Neural crest cell (in vitro differentiated cells): ENCODE measurements around the gene MYH9. TPM values are rescaled to one million over a fixed set of nuclear protein-coding genes. Genes with fewer than 3 reads are reported as not detected.
"Not testable (repeated sequence)": the region's sequence is repeated elsewhere in the genome, so short reads cannot be mapped to it uniquely, and the experiment has no call there.

Experiments used
- DNase-seq: peaks from one replicate; pipeline ENCODE4 v3.0.0; 2021; ENCODE audit warnings: low read depth, mixed read lengths, low spot score
- H3K27ac Mint-ChIP-seq: one replicate; pipeline ENCODE4 v1.8.0; 2021; ENCODE audit warnings: mild to moderate bottlenecking, mixed read lengths; ENCODE audit not compliant: unreplicated experiment
- H3K27me3 Mint-ChIP-seq: 2 replicates; pipeline ENCODE4 v1.8.0; 2021; ENCODE audit warnings: low read depth, mild to moderate bottlenecking, mixed read lengths
- H3K36me3 Mint-ChIP-seq: 2 replicates; pipeline ENCODE4 v1.8.0; 2021; ENCODE audit warnings: low read depth, mild to moderate bottlenecking, mixed read lengths
- H3K4me1 Mint-ChIP-seq: 2 replicates; pipeline ENCODE4 v1.8.0; 2021; ENCODE audit warnings: mixed read lengths
- H3K4me3 Mint-ChIP-seq: one replicate; pipeline ENCODE4 v1.8.0; 2021; ENCODE audit warnings: mild to moderate bottlenecking, mixed read lengths
- H3K9me3 Mint-ChIP-seq: 2 replicates; pipeline ENCODE4 v1.8.0; 2021; ENCODE audit warnings: mixed read lengths
- total RNA-seq: library from RNA; stranded (reverse); gene quantifications from 2 replicates; pipeline ENCODE4 v1.2.1, GENCODE V29; 2021
- TF ChIP-seq, protein P1 (sequence below): fragments of 200-600 bp; sonication (generic); conservative IDR thresholded peaks from 2 replicates; pipeline ENCODE4 v1.5.0; 2021; ENCODE audit warnings: antibody characterized with exemption, mild to moderate bottlenecking

MYH9 gene
- total RNA-seq, 1 donor from 2014 or later = 160 TPM

DNA sequence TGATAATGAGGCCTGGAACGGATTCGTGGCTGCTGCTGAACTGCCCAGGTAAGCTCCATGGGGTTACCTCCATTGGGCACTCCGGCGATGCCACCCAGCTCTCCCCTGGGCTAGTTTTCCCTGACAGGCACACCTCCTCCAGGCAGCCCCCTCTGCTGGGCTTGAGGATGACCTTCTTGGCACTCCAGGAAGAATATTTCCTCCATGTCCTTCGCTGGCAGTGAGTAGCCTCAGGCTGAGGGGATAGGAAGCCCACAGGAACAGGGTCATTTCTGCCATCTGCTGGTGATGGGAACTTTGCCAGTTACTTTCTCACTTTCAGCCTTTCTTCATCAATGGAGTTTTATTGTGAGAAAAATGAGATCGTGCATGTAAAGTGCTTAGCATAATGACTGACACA lies 126.1 kb downstream of the MYH9 start:
- DNase-seq, H3K27me3 Mint-ChIP-seq, H3K27ac Mint-ChIP-seq, H3K9me3 Mint-ChIP-seq, H3K4me3 Mint-ChIP-seq, H3K36me3 Mint-ChIP-seq: not testable (repeated sequence)
- H3K4me1 Mint-ChIP-seq = peaks cover 43% of the 10 kb centered on the region
- TF ChIP-seq, protein P1, sequence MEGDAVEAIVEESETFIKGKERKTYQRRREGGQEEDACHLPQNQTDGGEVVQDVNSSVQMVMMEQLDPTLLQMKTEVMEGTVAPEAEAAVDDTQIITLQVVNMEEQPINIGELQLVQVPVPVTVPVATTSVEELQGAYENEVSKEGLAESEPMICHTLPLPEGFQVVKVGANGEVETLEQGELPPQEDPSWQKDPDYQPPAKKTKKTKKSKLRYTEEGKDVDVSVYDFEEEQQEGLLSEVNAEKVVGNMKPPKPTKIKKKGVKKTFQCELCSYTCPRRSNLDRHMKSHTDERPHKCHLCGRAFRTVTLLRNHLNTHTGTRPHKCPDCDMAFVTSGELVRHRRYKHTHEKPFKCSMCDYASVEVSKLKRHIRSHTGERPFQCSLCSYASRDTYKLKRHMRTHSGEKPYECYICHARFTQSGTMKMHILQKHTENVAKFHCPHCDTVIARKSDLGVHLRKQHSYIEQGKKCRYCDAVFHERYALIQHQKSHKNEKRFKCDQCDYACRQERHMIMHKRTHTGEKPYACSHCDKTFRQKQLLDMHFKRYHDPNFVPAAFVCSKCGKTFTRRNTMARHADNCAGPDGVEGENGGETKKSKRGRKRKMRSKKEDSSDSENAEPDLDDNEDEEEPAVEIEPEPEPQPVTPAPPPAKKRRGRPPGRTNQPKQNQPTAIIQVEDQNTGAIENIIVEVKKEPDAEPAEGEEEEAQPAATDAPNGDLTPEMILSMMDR = peak; percentile 18

DNA sequence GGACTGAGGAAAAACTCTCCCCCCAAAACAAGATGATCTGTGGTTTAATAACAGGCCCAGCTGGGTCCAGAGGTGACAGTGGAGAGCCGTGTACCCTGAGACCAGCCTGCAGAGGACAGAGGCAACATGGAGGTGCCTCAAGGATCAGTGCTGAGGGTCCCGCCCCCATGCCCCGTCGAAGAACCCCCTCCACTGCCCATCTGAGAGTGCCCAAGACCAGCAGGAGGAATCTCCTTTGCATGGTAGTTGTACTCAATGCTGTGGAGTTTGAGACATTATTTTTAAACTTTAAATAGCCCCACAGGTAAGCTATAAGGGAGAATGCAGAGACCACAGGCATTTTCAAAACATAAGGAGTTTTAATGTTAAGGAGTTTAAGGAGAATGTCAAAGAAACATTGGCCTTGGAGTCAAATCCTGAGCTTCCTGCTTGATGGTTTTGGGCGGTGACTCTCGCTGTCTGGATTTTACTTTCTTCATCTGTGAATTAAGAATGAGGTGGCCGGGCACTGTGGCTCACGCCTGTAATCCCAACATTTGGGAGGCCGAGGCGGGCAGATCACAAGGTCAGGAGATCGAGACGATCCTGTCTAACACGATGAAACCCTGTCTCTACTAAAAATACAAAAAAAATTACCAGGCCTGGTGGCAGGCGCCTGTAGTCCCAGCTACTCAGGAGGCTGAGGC lies 128.0 kb downstream of the MYH9 start:
- H3K9me3 Mint-ChIP-seq = no peaks in the 10 kb centered on the region
- TF ChIP-seq, protein P1 = no peak
- peak overlapping the region; percentile 87 for H3K27ac Mint-ChIP-seq
- H3K27me3 Mint-ChIP-seq = no peaks in the 10 kb centered on the region
- H3K4me3 Mint-ChIP-seq = peak overlapping the region; percentile 39
- no peaks in the 10 kb centered on the region for H3K36me3 Mint-ChIP-seq
- DNase-seq = no peak
- peaks cover 51% of the 10 kb centered on the region for H3K4me1 Mint-ChIP-seq

DNA sequence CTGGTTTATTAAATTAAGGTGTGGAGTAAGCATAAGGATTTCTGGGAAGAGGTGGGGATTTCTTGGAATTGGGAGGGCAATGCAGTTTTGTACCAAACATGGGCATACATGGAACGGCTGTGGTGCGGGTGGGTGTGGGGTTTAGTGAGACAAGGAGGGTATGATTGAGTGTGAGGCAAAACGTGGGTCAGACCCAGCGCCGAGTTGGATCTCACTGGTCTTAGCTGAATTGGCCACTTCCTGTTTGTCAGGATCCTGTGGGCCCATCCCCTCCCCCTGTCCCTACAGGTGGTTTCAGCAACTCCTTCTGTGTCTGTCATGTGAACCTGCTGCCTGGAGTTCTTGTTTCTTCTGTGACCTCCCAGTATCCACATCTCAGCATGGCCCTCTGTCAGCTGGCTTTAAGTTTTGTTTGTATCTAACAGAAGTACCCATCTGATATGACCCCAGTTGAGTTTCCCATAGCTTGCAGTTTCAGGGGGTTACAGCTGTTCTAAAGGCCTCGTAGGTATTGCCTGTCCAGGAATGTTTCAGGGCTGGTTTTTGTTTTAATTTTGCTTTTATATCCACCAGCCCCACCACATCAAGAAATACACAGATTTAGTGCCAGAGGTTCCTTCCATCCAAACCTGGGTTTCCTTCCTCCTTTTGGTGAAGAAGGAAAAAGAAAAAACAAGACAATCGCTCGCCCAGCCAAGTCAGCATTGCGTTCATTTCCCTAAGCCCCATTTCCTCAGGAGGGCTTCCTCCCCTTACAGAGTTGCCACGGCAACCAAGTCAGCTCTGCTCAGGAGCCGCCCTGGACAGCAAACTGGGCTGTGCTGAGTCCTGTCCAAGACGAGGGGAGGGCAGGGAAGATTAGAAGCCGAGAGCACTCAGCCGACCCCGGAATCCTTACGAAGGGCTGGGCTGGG lies 128.8 kb downstream of the MYH9 start:
- no peaks in the 10 kb centered on the region for H3K27me3 Mint-ChIP-seq

DNA sequence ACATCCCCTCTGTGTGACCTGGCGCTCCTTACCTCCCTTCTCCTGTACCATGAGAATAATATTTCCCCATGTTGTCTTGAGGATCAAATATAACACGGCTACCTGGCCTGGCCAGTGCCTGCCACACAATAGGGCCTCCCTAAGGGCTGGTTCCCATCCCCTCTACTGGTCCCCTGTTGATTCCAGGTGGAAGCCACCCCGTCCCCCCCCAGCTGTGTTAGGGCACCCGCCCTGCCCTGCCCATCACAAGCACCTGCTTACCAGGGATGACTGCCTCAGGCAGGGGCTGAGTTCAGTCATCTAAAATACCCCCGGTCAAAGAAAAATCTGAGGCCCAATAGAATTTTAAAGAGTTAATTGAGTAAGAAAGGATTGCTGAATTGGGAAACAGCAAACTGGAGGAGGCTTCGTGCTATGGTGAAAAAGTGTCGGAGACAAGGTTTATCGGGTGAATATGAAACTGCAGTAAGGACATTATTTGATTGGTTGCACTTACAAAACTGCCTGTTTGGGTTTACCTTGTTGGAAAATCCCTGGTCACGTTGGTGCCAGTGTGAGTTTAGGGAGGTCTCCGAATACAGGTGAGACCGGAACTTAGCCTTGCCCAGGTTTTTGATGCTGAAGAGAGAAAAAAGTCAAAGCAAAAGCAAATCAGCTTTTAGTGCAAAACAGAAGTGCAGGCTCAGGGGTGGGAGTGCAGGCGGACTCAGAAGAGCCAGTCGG lies 129.7 kb downstream of the MYH9 start:
- TF ChIP-seq, protein P1 = no peak

More for the DNA sequence above, 128.8 kb downstream of the MYH9 start:
- peak; percentile 26 for DNase-seq
- Mint-ChIP-seq H3K36me3 (no peaks in the 10 kb centered on the region), H3K4me3 (peak overlapping the region; percentile 39), H3K4me1 (peaks cover 49% of the 10 kb centered on the region), H3K27ac (peak overlapping the region; percentile 88), H3K9me3 (no peaks in the 10 kb centered on the region)
- TF ChIP-seq, protein P1 = no peak

DNA sequence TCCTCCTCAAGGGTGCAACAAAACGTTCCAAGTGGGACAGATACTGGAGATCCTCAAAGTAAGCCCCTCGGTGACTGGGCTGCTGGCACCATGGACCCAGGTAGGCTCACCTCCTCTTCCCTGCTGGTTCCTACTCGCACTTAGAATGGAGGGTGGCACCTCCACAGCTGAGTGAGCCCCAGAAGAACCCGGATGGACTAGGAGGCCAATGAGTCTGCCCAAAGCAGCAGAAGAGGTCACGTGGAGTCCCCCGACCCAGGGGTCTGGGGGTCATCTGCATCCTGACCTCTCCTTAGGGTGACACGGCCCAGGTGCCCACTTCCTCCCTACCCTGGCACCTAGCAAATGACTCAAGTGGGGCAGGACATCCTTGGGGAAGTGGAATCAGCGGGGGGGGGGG lies 130.5 kb downstream of the MYH9 start:
- Mint-ChIP-seq H3K36me3 (no peaks in the 10 kb centered on the region), H3K27ac (no peak overlapping the region), H3K4me3 (no peak overlapping the region), H3K9me3 (no peaks in the 10 kb centered on the region), H3K27me3 (no peaks in the 10 kb centered on the region), H3K4me1 (peaks cover 42% of the 10 kb centered on the region)
- no peak for DNase-seq
- TF ChIP-seq, protein P1 = no peak

More for the DNA sequence above, 129.7 kb downstream of the MYH9 start:
- H3K4me1 Mint-ChIP-seq = peaks cover 42% of the 10 kb centered on the region
- peak overlapping the region; percentile 88 for H3K27ac Mint-ChIP-seq
- H3K9me3 Mint-ChIP-seq = no peaks in the 10 kb centered on the region
- H3K4me3 Mint-ChIP-seq = no peak overlapping the region
- H3K36me3 Mint-ChIP-seq = no peaks in the 10 kb centered on the region
- DNase-seq = no peak
- no peaks in the 10 kb centered on the region for H3K27me3 Mint-ChIP-seq
